Inflammatory macrophage treated with lipopolysaccharide for 4 hours (primary cell): ENCODE data around the gene RGPD6.
"Not testable (repeated sequence)": the region's sequence is repeated elsewhere in the genome, so short reads cannot be mapped to it uniquely, and the experiment has no call there.

ENCODE experiments used
- DNase-seq: peaks from one replicate; pipeline ENCODE4 v3.0.0-alpha.2; 2020

RGPD6 gene

GRCh38 chr2:110480084-110480483, 96.9 kb downstream of the RGPD6 start:
- not testable (repeated sequence) for DNase-seq

GRCh38 chr2:110477370-110477769, 99.7 kb downstream of the RGPD6 start:
- DNase-seq = not testable (repeated sequence)

- DNase-seq = not testable (repeated sequence)
These were observed 100.1 kb downstream of the RGPD6 start for GRCh38 chr2:110476952-110477351.

- not testable (repeated sequence) for DNase-seq
These were observed 101.2 kb downstream of the RGPD6 start for GRCh38 chr2:110475627-110476359.

- DNase-seq = not testable (repeated sequence)
These were observed 102.1 kb downstream of the RGPD6 start for GRCh38 chr2:110474898-110475297.

GRCh38 chr2:110473059-110473358, 104.0 kb downstream of the RGPD6 start:
- not testable (repeated sequence) for DNase-seq

GRCh38 chr2:110472171-110473058, 104.6 kb downstream of the RGPD6 start, which contains the start of gene LIMS4:
LIMS4 (minus strand) TSS chr2:110472816; CDS start chr2:110472778, 38 bp downstream.
- DNase-seq = not testable (repeated sequence)

- not testable (repeated sequence) for DNase-seq
These were observed 108.1 kb downstream of the RGPD6 start for GRCh38 chr2:110468921-110469320.

- DNase-seq = not testable (repeated sequence)
These were observed 111.7 kb downstream of the RGPD6 start for GRCh38 chr2:110465312-110465711.
